AG04450 (cell line): Measurements from ENCODE around the gene MIDN. TPM values are rescaled to one million over a fixed set of nuclear protein-coding genes. Genes with fewer than 3 reads are reported as not detected.

Experiments
- CTCF ChIA-PET: fragments of 300-600, 350-600 bp; formaldehyde crosslinking; extraction: SDS; loops from one replicate; lab custom pipeline; 2022; ENCODE audit warnings: antibody characterized with exemption, inconsistent platforms; lab: Charles Lee
- POLR2A ChIA-PET: fragments of 350-600 bp; formaldehyde crosslinking; extraction: SDS; loops from one replicate; lab custom pipeline; 2021; ENCODE audit warnings: antibody characterized with exemption, inconsistent platforms; lab: Yijun Ruan, JAX
- DNase-seq: peaks from one replicate; pipeline ENCODE4 v3.0.0-alpha.2; 2011; ENCODE audit warnings: low read depth, low spot score
- H3K27ac ChIP-seq: one replicate; pipeline ENCODE4 v1.5.1; 2012; ENCODE audit warnings: low read depth, low read length, control low read depth
- H3K27me3 ChIP-seq: one replicate; pipeline ENCODE4 v1.6.0; 2012; ENCODE audit warnings: low read length; ENCODE audit not compliant: control insufficient read depth, insufficient read depth
- H3K4me3 ChIP-seq: 2 replicates; pipeline ENCODE4 v1.5.1; 2011; ENCODE audit warnings: mild to moderate bottlenecking, low read depth, low read length, control low read depth
- H3K9me3 ChIP-seq: 2 replicates; pipeline ENCODE4 v1.5.1; 2012; ENCODE audit warnings: low read length; ENCODE audit not compliant: control insufficient read depth, insufficient read depth
- CTCF ChIP-seq: IDR thresholded peaks from 2 replicates; pipeline ENCODE4 v1.5.1; 2011; ENCODE audit warnings: low read depth, low read length, control low read depth, inconsistent platforms
- polyA plus RNA-seq: library from polyadenylated mRNA; depleted of rRNA; stranded (reverse); fragments of >200 nt; gene quantifications from 2 replicates; pipeline ENCODE4 v1.2.3, GENCODE V29; 2011

MIDN gene
- polyA plus RNA-seq, 1 experiment, result 6.6 TPM

DNA sequence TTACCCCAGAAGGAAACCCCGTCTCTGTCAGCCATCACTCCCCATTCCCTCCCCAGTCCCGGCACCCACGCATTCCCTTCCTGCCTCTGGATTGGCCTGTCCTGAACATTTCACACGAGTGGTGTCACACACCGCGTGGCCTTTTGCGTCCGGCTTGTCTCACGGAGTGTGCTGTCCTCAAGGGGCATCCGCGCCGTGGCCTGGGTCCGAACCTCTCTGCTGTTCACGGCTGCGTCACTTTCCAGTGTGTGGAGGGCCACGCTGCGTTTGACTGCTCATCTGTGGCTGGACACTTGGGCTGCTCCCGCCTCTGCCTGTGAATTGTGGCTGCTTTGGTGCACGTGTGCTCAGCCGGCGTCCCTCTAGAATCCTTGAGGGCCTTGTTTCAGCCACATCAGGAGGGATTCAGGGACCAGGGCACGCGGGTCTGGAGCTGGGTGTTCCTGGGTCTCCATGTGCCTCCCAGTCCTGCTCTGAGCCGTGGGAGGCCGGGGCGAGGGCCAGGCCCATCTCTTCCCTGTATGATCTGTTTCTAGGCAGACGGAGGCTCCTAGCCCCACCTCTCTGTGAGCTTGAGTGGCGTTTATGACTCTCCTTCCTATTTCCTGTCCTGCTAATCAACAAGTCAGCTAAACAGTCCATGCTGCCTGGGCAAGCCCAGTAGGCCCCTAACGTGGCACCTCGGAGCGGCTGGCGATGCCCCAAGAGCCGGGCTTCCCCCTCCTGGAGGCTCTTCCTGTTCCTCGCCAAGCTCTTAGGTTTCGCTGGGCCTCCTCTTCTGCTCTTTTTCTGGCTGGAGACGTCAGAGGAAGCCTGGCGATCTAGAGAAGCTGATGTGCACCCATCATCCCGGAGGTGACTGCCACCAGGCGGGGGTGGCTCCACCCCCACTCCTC lies 34.7 kb upstream of the MIDN start:
- DNase-seq, result no peak
- ChIA-PET CTCF (interaction anchor here (1.1 to 1.4 kb wide), 3 partner anchors 7 to 30 kb away, joined by 3 to 4 read pairs (median 4); no protein-coding TSS in a partner anchor), POLR2A (no interaction called here)
- no peaks in the 10 kb centered on the region for H3K27me3 ChIP-seq
- no peaks in the 10 kb centered on the region; the same call in 1 of the 2 replicates for H3K9me3 ChIP-seq
- TF ChIP-seq CTCF, result no peak
- H3K27ac ChIP-seq, result no peak overlapping the region
- no peak overlapping the region for H3K4me3 ChIP-seq

DNA sequence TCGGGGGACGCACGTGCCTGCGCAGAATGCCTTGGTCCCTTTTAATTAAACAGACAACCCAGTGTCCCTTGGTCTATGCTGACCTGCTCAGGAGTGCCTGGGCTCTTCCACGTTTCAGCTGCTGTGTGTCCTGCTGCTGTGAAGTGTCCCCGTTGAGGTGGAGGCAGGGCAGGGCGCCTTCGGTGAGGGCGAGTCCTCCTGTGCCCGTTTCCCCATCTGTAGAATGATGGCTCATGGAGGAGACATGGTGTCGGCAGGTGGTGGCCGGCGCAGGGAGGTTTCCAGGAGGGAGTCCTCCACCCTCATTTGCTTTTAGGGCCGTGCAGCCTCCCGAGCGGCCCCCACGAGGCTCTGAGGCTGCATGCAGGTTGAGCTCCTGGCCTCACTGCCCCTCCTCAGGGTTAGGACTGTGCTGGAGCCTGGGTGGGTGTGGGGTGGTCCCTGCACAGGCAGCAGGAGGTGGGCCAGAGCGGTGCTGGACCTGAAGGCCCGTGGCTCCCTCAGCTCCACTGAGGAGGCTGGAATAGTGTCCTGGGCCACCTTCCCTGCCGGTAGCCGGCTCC lies 34.0 kb upstream of the MIDN start:
- Histone ChIP-seq H3K27me3 (no peaks in the 10 kb centered on the region), H3K9me3 (no peaks in the 10 kb centered on the region; the same call in 1 of the 2 replicates), H3K4me3 (no peak overlapping the region), H3K27ac (no peak overlapping the region)
- CTCF ChIA-PET, result interaction anchor here (1.1 to 1.4 kb wide), 2 partner anchors 19 to 29 kb away, joined by 3 to 4 read pairs; no protein-coding TSS in a partner anchor
- DNase-seq, result no peak
- no peak for TF ChIP-seq CTCF
- POLR2A ChIA-PET, result no interaction called here

DNA sequence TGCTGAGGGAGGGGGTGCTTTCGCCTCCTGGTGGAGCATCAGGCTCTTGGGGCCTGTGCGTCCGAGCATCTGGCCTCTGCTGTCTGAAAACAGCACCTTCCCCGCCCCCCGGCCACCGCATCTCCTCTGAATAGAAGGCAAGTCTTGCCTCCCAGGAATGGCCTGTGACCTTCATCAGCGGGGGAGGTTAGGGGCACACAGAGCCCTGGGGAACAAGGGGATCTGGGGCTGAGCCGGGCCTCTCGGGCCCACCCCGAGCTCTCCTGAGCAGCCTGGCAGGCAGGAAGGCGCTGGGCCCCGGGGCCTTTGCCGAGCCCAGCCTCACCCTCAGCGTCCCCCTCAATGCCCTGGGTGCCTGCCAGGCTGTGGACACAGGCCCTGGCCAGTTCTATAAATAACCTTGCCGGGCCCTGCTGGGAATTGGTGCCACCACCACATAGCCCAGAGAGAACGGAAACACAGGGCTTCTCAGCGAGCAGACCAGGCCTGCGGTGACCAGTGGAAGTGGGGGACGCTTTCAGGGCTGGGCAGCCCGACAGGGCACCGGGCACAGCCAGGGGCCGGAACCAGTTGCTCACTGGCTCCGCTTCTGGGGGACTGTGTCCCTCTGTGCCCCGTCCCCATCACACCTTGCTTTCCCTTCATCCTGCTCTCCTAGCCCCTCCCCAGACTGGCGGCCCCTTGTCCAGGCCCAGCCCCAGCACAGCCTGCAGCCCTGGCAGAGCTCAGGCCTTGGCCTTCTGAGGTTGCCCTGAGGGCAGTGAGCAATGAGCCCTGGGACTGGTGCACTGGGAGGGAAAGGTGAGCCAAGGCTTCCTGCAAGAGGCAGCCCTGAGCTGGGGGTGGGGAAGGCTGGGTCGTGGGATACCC lies 33.3 kb upstream of the MIDN start:
- no peak for DNase-seq
- Histone ChIP-seq H3K27ac (peak overlapping the region; percentile 47), H3K4me3 (no peak overlapping the region), H3K9me3 (no peaks in the 10 kb centered on the region; the same call in 1 of the 2 replicates), H3K27me3 (no peaks in the 10 kb centered on the region)
- POLR2A ChIA-PET, result no interaction called here
- CTCF ChIA-PET, result interaction anchor here (1.2 to 2.8 kb wide), 3 partner anchors 26 to 51 kb away, joined by 4 to 8 read pairs (median 4); no protein-coding TSS in a partner anchor
- TF ChIP-seq CTCF, result 0 out of 2 replicates have a peak, but pooled peaks have one; percentile 5

DNA sequence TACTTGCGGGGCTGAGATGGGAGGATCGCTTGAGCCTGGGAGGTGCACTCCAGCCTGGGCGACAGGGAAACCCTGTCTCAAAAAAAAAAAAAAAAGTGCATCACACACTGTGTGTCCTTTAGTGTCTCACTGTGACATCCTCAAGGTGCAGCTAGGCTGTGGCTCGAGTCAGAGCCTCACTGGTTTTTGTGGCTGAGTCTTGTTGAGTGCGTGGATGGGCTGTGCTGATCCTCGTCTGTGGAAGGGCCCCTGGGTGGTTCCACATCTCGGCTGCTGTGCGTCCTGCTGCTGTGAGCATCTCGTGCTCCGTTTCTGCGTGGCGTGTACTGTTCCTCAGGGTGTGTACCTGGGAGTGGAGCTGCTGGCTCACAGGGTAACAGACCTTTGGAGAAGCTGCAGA lies 31.6 kb upstream of the MIDN start:
- no peaks in the 10 kb centered on the region; the same call in 1 of the 2 replicates for H3K9me3 ChIP-seq
- TF ChIP-seq CTCF, result no peak
- H3K27me3 ChIP-seq, result no peaks in the 10 kb centered on the region
- ChIA-PET POLR2A (interaction anchor here (0.6 kb wide), 1 partner anchor 263 kb away, joined by 3 read pairs; no protein-coding TSS in a partner anchor), CTCF (interaction anchor here (1.3 to 2.8 kb wide), 2 partner anchors 24 to 103 kb away, joined by 3 to 8 read pairs; no protein-coding TSS in a partner anchor)
- no peak overlapping the region for H3K27ac ChIP-seq
- H3K4me3 ChIP-seq, result no peak overlapping the region
- no peak for DNase-seq
